Fibroblast of lung (primary cell): Measurements from ENCODE around the gene SLC8A3. TPM values are rescaled to one million over a fixed set of nuclear protein-coding genes. Genes with fewer than 3 reads are reported as not detected.

ENCODE experiments used
- DNase-seq, 2 donors: peaks; one replicate each; pipeline versions ENCODE4 v3.0.0 to v3.0.0-alpha.2; 2010; ENCODE audit warnings: low read depth in 2 of 2
- H2AFZ ChIP-seq: 2 replicates; pipeline ENCODE4 v1.5.1; 2012; ENCODE audit warnings: low read length, control low read depth, inconsistent platforms
- H3K27ac ChIP-seq: 2 replicates; pipeline ENCODE4 v1.5.1; 2011; ENCODE audit warnings: low read length, control low read depth; ENCODE audit not compliant: insufficient read depth
- H3K27me3 ChIP-seq: 2 replicates; pipeline ENCODE4 v1.5.1; 2011; ENCODE audit warnings: mild to moderate bottlenecking, low read length; ENCODE audit not compliant: control insufficient read depth, insufficient read depth
- H3K36me3 ChIP-seq: 2 replicates; pipeline ENCODE4 v1.5.1; 2011; ENCODE audit warnings: low read length; ENCODE audit not compliant: control insufficient read depth, insufficient read depth
- H3K4me1 ChIP-seq: 2 replicates; pipeline ENCODE4 v1.5.1; 2011; ENCODE audit warnings: low read length; ENCODE audit not compliant: control insufficient read depth, insufficient read depth; ENCODE audit errors: extremely low read depth
- H3K4me2 ChIP-seq: 2 replicates; pipeline ENCODE4 v1.5.1; 2011; ENCODE audit warnings: low read length, control low read depth; ENCODE audit not compliant: insufficient read depth; ENCODE audit errors: extremely low read depth
- H3K4me3 ChIP-seq, 4 experiments: fragments of 200-600 bp in 1 of 4; sonication (generic) in 1 of 4; replicated peaks in 1 of 4; 2 replicates each; pipeline ENCODE4 v1.5.1; 2011 to 2016; ENCODE audit warnings: low read length in 4 of 4, low read depth in 3 of 4, mild to moderate bottlenecking in 3 of 4, control low read depth in 2 of 4, inconsistent platforms in 1 of 4, mixed read lengths in 1 of 4; ENCODE audit not compliant: insufficient read depth in 1 of 4; ENCODE audit errors: control extremely low read depth in 1 of 4
- H3K79me2 ChIP-seq: 2 replicates; pipeline ENCODE4 v1.5.1; 2012; ENCODE audit warnings: mild to moderate bottlenecking, low read length, inconsistent platforms; ENCODE audit not compliant: control insufficient read depth, insufficient read depth
- H3K9ac ChIP-seq: 2 replicates; pipeline ENCODE4 v1.5.1; 2011; ENCODE audit warnings: mild to moderate bottlenecking, low read length, control low read depth; ENCODE audit not compliant: insufficient read depth
- H3K9me3 ChIP-seq: 2 replicates; pipeline ENCODE4 v1.5.1; 2012; ENCODE audit warnings: low read depth, low read length; ENCODE audit not compliant: control insufficient read depth, insufficient read depth
- H4K20me1 ChIP-seq: 2 replicates; pipeline ENCODE4 v1.5.1; 2011; ENCODE audit warnings: low read length; ENCODE audit not compliant: control insufficient read depth, insufficient read depth; ENCODE audit errors: extremely low read depth
- EZH2 ChIP-seq: IDR thresholded peaks from 2 replicates; pipeline ENCODE4 v1.5.1; 2012; ENCODE audit warnings: low read length, control low read depth, mild to moderate bottlenecking; ENCODE audit errors: missing control alignments
- polyA plus RNA-seq, 2 donors: library from polyadenylated mRNA; depleted of rRNA in 1 of 2; stranded (reverse) in 1 of 2; unstranded in 1 of 2; fragments of >200 nt; gene quantifications; 2 replicates each; pipeline ENCODE4 v1.2.1, GENCODE V29; 2011 to 2012; ENCODE audit warnings: missing spikeins in 1 of 2
- total RNA-seq: library from RNA; depleted of rRNA; stranded (reverse); fragments of >200 nt; gene quantifications from 2 replicates; pipeline ENCODE4 v1.2.1, GENCODE V29; 2014
- TF ChIP-seq, protein P1 (sequence below), 2 donors: IDR thresholded peaks in 1 of 2; conservative IDR thresholded peaks in 1 of 2; 1 replicate in 1 of 2; 2 replicates in 1 of 2; pipeline ENCODE4 v1.5.1; 2011 to 2012; ENCODE audit warnings: low read length in 2 of 2, control low read depth in 1 of 2, inconsistent platforms in 1 of 2, low read depth in 1 of 2, mild to moderate bottlenecking in 1 of 2

SLC8A3 gene
- total and polyA plus RNA-seq, 2 donors (not counting 1 experiment from before 2014, with no cell fraction given), result under 0.01 to 0.03 TPM

DNA sequence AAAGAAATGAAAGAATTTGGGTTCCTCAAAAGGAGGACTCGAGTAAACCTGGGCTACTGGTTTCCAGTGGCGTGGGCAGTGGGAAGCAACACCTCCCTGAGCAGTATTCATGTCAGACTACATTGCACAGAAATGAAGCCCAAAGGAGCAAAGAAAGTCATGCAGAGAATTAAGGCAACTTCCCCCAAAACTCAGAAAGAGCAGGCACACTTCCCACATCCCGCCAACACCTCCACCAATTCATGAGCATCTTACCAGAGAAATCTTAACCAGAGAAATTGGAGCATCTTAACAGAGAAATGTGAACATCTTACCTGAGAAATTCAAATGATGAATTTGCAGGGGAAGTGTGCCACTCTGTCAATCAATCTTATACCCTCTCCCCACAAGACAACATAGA lies 36.7 kb downstream of the SLC8A3 start:
- Histone ChIP-seq H3K4me1 (no peaks in the 10 kb centered on the region), H3K27ac (no peak overlapping the region), H3K4me2 (no peak overlapping the region), H3K4me3 (no peak overlapping the region), H3K79me2 (no peaks in the 10 kb centered on the region), H3K27me3 (no peaks in the 10 kb centered on the region), H2AFZ (no peak overlapping the region), H3K9ac (no peak overlapping the region), H3K9me3 (no peaks in the 10 kb centered on the region), H3K36me3 (no peaks in the 10 kb centered on the region), H4K20me1 (no peaks in the 10 kb centered on the region)
- no peak for DNase-seq
- TF ChIP-seq EZH2, result no peak
- TF ChIP-seq, protein P1, sequence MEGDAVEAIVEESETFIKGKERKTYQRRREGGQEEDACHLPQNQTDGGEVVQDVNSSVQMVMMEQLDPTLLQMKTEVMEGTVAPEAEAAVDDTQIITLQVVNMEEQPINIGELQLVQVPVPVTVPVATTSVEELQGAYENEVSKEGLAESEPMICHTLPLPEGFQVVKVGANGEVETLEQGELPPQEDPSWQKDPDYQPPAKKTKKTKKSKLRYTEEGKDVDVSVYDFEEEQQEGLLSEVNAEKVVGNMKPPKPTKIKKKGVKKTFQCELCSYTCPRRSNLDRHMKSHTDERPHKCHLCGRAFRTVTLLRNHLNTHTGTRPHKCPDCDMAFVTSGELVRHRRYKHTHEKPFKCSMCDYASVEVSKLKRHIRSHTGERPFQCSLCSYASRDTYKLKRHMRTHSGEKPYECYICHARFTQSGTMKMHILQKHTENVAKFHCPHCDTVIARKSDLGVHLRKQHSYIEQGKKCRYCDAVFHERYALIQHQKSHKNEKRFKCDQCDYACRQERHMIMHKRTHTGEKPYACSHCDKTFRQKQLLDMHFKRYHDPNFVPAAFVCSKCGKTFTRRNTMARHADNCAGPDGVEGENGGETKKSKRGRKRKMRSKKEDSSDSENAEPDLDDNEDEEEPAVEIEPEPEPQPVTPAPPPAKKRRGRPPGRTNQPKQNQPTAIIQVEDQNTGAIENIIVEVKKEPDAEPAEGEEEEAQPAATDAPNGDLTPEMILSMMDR (conservative IDR thresholded peaks at IDR 0.05 in 1 of 2, IDR thresholded peaks at IDR 0.05 in 1 of 2; ENCODE audit: low read depth in 1 of 2, low read length in 2 of 2), result no peak

GRCh38 chr14:70149596-70150165 lies 39.1 kb downstream of the SLC8A3 start:
- H3K27ac ChIP-seq, result no peak overlapping the region
- H2AFZ ChIP-seq, result no peak overlapping the region
- H3K36me3 ChIP-seq, result no peaks in the 10 kb centered on the region
- H3K4me1 ChIP-seq, result no peaks in the 10 kb centered on the region
- no peak for DNase-seq
- H3K4me3 ChIP-seq, result no peak overlapping the region
- no peaks in the 10 kb centered on the region for H3K9me3 ChIP-seq
- H3K79me2 ChIP-seq, result no peaks in the 10 kb centered on the region
- no peaks in the 10 kb centered on the region for H4K20me1 ChIP-seq
- no peak overlapping the region for H3K9ac ChIP-seq
- TF ChIP-seq EZH2, result no peak
- TF ChIP-seq, protein P1 (conservative IDR thresholded peaks at IDR 0.05 in 1 of 2, IDR thresholded peaks at IDR 0.05 in 1 of 2; ENCODE audit: low read depth in 1 of 2, low read length in 2 of 2), result no peak
- no peak overlapping the region for H3K4me2 ChIP-seq
- H3K27me3 ChIP-seq, result no peaks in the 10 kb centered on the region

DNA sequence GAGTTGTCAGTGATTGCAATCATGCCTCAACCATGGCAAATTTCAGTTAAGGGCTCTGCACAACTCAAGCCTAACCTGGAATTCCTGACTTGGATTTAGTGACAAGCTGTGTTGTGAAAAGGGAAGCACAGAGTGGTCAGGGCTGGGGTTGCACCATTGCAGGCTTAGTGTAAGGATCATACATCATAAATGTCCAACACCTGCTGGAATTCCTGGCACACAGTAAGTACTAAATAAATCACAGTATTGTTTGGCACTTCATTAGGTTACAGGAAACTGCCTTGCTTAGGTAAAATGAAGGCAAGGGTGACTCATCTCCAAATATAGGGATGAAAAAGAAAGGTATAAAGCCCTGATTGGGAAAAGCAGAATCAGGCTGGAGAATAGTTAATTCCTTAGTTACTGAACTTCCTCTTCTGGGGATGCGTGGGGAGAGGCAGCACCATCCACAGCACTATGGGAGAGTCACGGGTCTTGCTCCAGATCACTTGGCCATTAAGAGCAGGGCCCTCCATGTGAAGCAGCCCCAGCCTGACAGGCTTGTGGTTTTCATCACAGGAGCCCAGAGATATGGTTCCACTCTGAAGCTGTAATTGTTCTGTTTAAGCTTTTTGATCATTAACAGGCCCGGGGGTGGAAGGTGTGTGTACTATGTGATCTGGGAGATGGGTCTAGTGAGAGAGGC lies 39.7 kb downstream of the SLC8A3 start:
- DNase-seq, result no peak
- Histone ChIP-seq H3K27me3 (no peaks in the 10 kb centered on the region), H3K4me3 (no peak overlapping the region), H3K79me2 (no peaks in the 10 kb centered on the region), H3K4me2 (no peak overlapping the region), H3K4me1 (no peaks in the 10 kb centered on the region), H3K27ac (no peak overlapping the region), H3K9ac (no peak overlapping the region), H2AFZ (no peak overlapping the region), H3K9me3 (no peaks in the 10 kb centered on the region), H3K36me3 (no peaks in the 10 kb centered on the region), H4K20me1 (no peaks in the 10 kb centered on the region)
- TF ChIP-seq, protein P1 (conservative IDR thresholded peaks at IDR 0.05 in 1 of 2, IDR thresholded peaks at IDR 0.05 in 1 of 2; ENCODE audit: low read depth in 1 of 2, low read length in 2 of 2), result no peak
- TF ChIP-seq EZH2, result no peak
